ENCODE data around the gene RALGAPA2.

The RALGAPA2 gene

GRCh38 chr20:20612251-20612650 lies 100.2 kb downstream of the RALGAPA2 start:
- Histone ChIP-seq H3K4me1 (ENCODE audit: control insufficient read depth in 1 of 2, insufficient read depth in 2 of 2, low read length in 2 of 2) (no peaks in the 10 kb centered on the region), H3K4me3 (ENCODE audit: low read depth in 1 of 2, low read length in 2 of 2) (no peak overlapping the region), H3K9ac (ENCODE audit: low read depth in 1 of 2, low read length in 2 of 2) (no peak overlapping the region), H3K9me3 (ENCODE audit: control insufficient read depth in 1 of 2, low read length in 2 of 2) (no peaks in the 10 kb centered on the region), H3K36me3 (ENCODE audit: control insufficient read depth in 1 of 2, insufficient read depth in 2 of 2, low read length in 2 of 2) (peaks cover 15 to 25% of the 10 kb centered on the region in 2 donors), H3K27me3 (ENCODE audit: control insufficient read depth in 1 of 2, insufficient read depth in 2 of 2, low read length in 2 of 2) (no peaks in the 10 kb centered on the region), H3K27ac (ENCODE audit: low read depth, low read length) (no peak overlapping the region)

GRCh38 chr20:20611167-20611566 lies 101.3 kb downstream of the RALGAPA2 start:
- Histone ChIP-seq H3K4me3 (ENCODE audit: low read depth in 1 of 2, low read length in 2 of 2) (no peak overlapping the region), H3K9ac (ENCODE audit: low read depth in 1 of 2, low read length in 2 of 2) (no peak overlapping the region), H3K9me3 (ENCODE audit: control insufficient read depth in 1 of 2, low read length in 2 of 2) (no peaks in the 10 kb centered on the region), H3K27ac (ENCODE audit: low read depth, low read length) (no peak overlapping the region), H3K27me3 (ENCODE audit: control insufficient read depth in 1 of 2, insufficient read depth in 2 of 2, low read length in 2 of 2) (no peaks in the 10 kb centered on the region), H3K4me1 (ENCODE audit: control insufficient read depth in 1 of 2, insufficient read depth in 2 of 2, low read length in 2 of 2) (no peaks in the 10 kb centered on the region), H3K36me3 (ENCODE audit: control insufficient read depth in 1 of 2, insufficient read depth in 2 of 2, low read length in 2 of 2) (peaks cover 15 to 24% of the 10 kb centered on the region in 2 donors)

GRCh38 chr20:20609522-20609921 lies 102.9 kb downstream of the RALGAPA2 start:
- Histone ChIP-seq H3K9me3 (ENCODE audit: control insufficient read depth in 1 of 2, low read length in 2 of 2) (no peaks in the 10 kb centered on the region), H3K27ac (ENCODE audit: low read depth, low read length) (no peak overlapping the region), H3K4me1 (ENCODE audit: control insufficient read depth in 1 of 2, insufficient read depth in 2 of 2, low read length in 2 of 2) (no peaks in the 10 kb centered on the region), H3K36me3 (ENCODE audit: control insufficient read depth in 1 of 2, insufficient read depth in 2 of 2, low read length in 2 of 2) (peaks cover 15 to 27% of the 10 kb centered on the region in 2 donors), H3K27me3 (ENCODE audit: control insufficient read depth in 1 of 2, insufficient read depth in 2 of 2, low read length in 2 of 2) (no peaks in the 10 kb centered on the region), H3K9ac (ENCODE audit: low read depth in 1 of 2, low read length in 2 of 2) (no peak overlapping the region), H3K4me3 (ENCODE audit: low read depth in 1 of 2, low read length in 2 of 2) (no peak overlapping the region)

- H3K9me3 ChIP-seq (ENCODE audit: control insufficient read depth in 1 of 2, low read length in 2 of 2): no peaks in the 10 kb centered on the region
- H3K9ac ChIP-seq (ENCODE audit: low read depth in 1 of 2, low read length in 2 of 2): no peak overlapping the region
- no peaks in the 10 kb centered on the region for H3K27me3 ChIP-seq (ENCODE audit: control insufficient read depth in 1 of 2, insufficient read depth in 2 of 2, low read length in 2 of 2)
- no peak overlapping the region for H3K4me3 ChIP-seq (ENCODE audit: low read depth in 1 of 2, low read length in 2 of 2)
- H3K36me3 ChIP-seq (ENCODE audit: control insufficient read depth in 1 of 2, insufficient read depth in 2 of 2, low read length in 2 of 2): peaks cover 22 to 34% of the 10 kb centered on the region in 2 donors
- no peaks in the 10 kb centered on the region for H3K4me1 ChIP-seq (ENCODE audit: control insufficient read depth in 1 of 2, insufficient read depth in 2 of 2, low read length in 2 of 2)
- no peak overlapping the region for H3K27ac ChIP-seq (ENCODE audit: low read depth, low read length)
These were observed 103.8 kb downstream of the RALGAPA2 start for GRCh38 chr20:20608641-20609040.

GRCh38 chr20:20608041-20608440 lies 104.4 kb downstream of the RALGAPA2 start:
- H3K36me3 ChIP-seq (ENCODE audit: control insufficient read depth in 1 of 2, insufficient read depth in 2 of 2, low read length in 2 of 2): peaks cover 24 to 38% of the 10 kb centered on the region in 2 donors
- H3K27ac ChIP-seq (ENCODE audit: low read depth, low read length): no peak overlapping the region
- H3K9me3 ChIP-seq (ENCODE audit: control insufficient read depth in 1 of 2, low read length in 2 of 2): no peaks in the 10 kb centered on the region
- no peak overlapping the region for H3K9ac ChIP-seq (ENCODE audit: low read depth in 1 of 2, low read length in 2 of 2)
- no peaks in the 10 kb centered on the region for H3K4me1 ChIP-seq (ENCODE audit: control insufficient read depth in 1 of 2, insufficient read depth in 2 of 2, low read length in 2 of 2)
- H3K4me3 ChIP-seq (ENCODE audit: low read depth in 1 of 2, low read length in 2 of 2): no peak overlapping the region
- H3K27me3 ChIP-seq (ENCODE audit: control insufficient read depth in 1 of 2, insufficient read depth in 2 of 2, low read length in 2 of 2): no peaks in the 10 kb centered on the region

- Histone ChIP-seq H3K36me3 (ENCODE audit: control insufficient read depth in 1 of 2, insufficient read depth in 2 of 2, low read length in 2 of 2) (peaks cover 18 to 41% of the 10 kb centered on the region in 2 donors), H3K4me1 (ENCODE audit: control insufficient read depth in 1 of 2, insufficient read depth in 2 of 2, low read length in 2 of 2) (no peaks in the 10 kb centered on the region)
These were observed 105.6 kb downstream of the RALGAPA2 start for GRCh38 chr20:20606881-20607280.

GRCh38 chr20:20606050-20606449 lies 106.4 kb downstream of the RALGAPA2 start:
- H3K27me3 ChIP-seq (ENCODE audit: control insufficient read depth in 1 of 2, insufficient read depth in 2 of 2, low read length in 2 of 2): no peaks in the 10 kb centered on the region
- peaks cover 18 to 42% of the 10 kb centered on the region in 2 donors for H3K36me3 ChIP-seq (ENCODE audit: control insufficient read depth in 1 of 2, insufficient read depth in 2 of 2, low read length in 2 of 2)
- no peak overlapping the region for H3K27ac ChIP-seq (ENCODE audit: low read depth, low read length)
- H3K9ac ChIP-seq (ENCODE audit: low read depth in 1 of 2, low read length in 2 of 2): no peak overlapping the region
- no peak overlapping the region for H3K4me3 ChIP-seq (ENCODE audit: low read depth in 1 of 2, low read length in 2 of 2)
- H3K4me1 ChIP-seq (ENCODE audit: control insufficient read depth in 1 of 2, insufficient read depth in 2 of 2, low read length in 2 of 2): no peaks in the 10 kb centered on the region
- no peaks in the 10 kb centered on the region for H3K9me3 ChIP-seq (ENCODE audit: control insufficient read depth in 1 of 2, low read length in 2 of 2)

More at GRCh38 chr20:20606881-20607280, 105.6 kb downstream of the RALGAPA2 start:
- Histone ChIP-seq H3K9ac (ENCODE audit: low read depth in 1 of 2, low read length in 2 of 2) (no peak overlapping the region), H3K9me3 (ENCODE audit: control insufficient read depth in 1 of 2, low read length in 2 of 2) (no peaks in the 10 kb centered on the region), H3K27me3 (ENCODE audit: control insufficient read depth in 1 of 2, insufficient read depth in 2 of 2, low read length in 2 of 2) (no peaks in the 10 kb centered on the region), H3K4me3 (ENCODE audit: low read depth in 1 of 2, low read length in 2 of 2) (no peak overlapping the region), H3K27ac (ENCODE audit: low read depth, low read length) (no peak overlapping the region)

GRCh38 chr20:20604907-20605306 lies 107.5 kb downstream of the RALGAPA2 start:
- no peak overlapping the region for H3K27ac ChIP-seq (ENCODE audit: low read depth, low read length)
- H3K9ac ChIP-seq (ENCODE audit: low read depth in 1 of 2, low read length in 2 of 2): no peak overlapping the region
- no peaks in the 10 kb centered on the region for H3K27me3 ChIP-seq (ENCODE audit: control insufficient read depth in 1 of 2, insufficient read depth in 2 of 2, low read length in 2 of 2)
- H3K36me3 ChIP-seq (ENCODE audit: control insufficient read depth in 1 of 2, insufficient read depth in 2 of 2, low read length in 2 of 2): peaks cover 23 to 41% of the 10 kb centered on the region in 2 donors
- no peaks in the 10 kb centered on the region for H3K4me1 ChIP-seq (ENCODE audit: control insufficient read depth in 1 of 2, insufficient read depth in 2 of 2, low read length in 2 of 2)
- H3K4me3 ChIP-seq (ENCODE audit: low read depth in 1 of 2, low read length in 2 of 2): no peak overlapping the region
- no peaks in the 10 kb centered on the region for H3K9me3 ChIP-seq (ENCODE audit: control insufficient read depth in 1 of 2, low read length in 2 of 2)

GRCh38 chr20:20604357-20604756 lies 108.1 kb downstream of the RALGAPA2 start:
- peaks cover 23 to 42% of the 10 kb centered on the region in 2 donors for H3K36me3 ChIP-seq (ENCODE audit: control insufficient read depth in 1 of 2, insufficient read depth in 2 of 2, low read length in 2 of 2)
- H3K4me3 ChIP-seq (ENCODE audit: low read depth in 1 of 2, low read length in 2 of 2): no peak overlapping the region
- H3K4me1 ChIP-seq (ENCODE audit: control insufficient read depth in 1 of 2, insufficient read depth in 2 of 2, low read length in 2 of 2): no peaks in the 10 kb centered on the region
- no peak overlapping the region for H3K9ac ChIP-seq (ENCODE audit: low read depth in 1 of 2, low read length in 2 of 2)
- no peaks in the 10 kb centered on the region for H3K9me3 ChIP-seq (ENCODE audit: control insufficient read depth in 1 of 2, low read length in 2 of 2)
- H3K27ac ChIP-seq (ENCODE audit: low read depth, low read length): no peak overlapping the region
- H3K27me3 ChIP-seq (ENCODE audit: control insufficient read depth in 1 of 2, insufficient read depth in 2 of 2, low read length in 2 of 2): no peaks in the 10 kb centered on the region

- Histone ChIP-seq H3K27ac (ENCODE audit: low read depth, low read length) (no peak overlapping the region), H3K4me3 (ENCODE audit: low read depth in 1 of 2, low read length in 2 of 2) (no peak overlapping the region), H3K27me3 (ENCODE audit: control insufficient read depth in 1 of 2, insufficient read depth in 2 of 2, low read length in 2 of 2) (no peaks in the 10 kb centered on the region), H3K9ac (ENCODE audit: low read depth in 1 of 2, low read length in 2 of 2) (no peak overlapping the region), H3K9me3 (ENCODE audit: control insufficient read depth in 1 of 2, low read length in 2 of 2) (no peaks in the 10 kb centered on the region), H3K4me1 (ENCODE audit: control insufficient read depth in 1 of 2, insufficient read depth in 2 of 2, low read length in 2 of 2) (no peaks in the 10 kb centered on the region), H3K36me3 (ENCODE audit: control insufficient read depth in 1 of 2, insufficient read depth in 2 of 2, low read length in 2 of 2) (peaks cover 23 to 47% of the 10 kb centered on the region in 2 donors)
These were observed 109.0 kb downstream of the RALGAPA2 start for GRCh38 chr20:20603339-20603990.

Data from duodenal mucosa (tissue), 2 donors.